ENCODE data around the gene KHDC1. TPM values are rescaled to one million over a fixed set of nuclear protein-coding genes. Genes with fewer than 3 reads are reported as not detected.

KHDC1 gene
- total and polyA plus RNA-seq, 2 experiments from 2014 or later: 8.0 to 17.1 TPM

DNA sequence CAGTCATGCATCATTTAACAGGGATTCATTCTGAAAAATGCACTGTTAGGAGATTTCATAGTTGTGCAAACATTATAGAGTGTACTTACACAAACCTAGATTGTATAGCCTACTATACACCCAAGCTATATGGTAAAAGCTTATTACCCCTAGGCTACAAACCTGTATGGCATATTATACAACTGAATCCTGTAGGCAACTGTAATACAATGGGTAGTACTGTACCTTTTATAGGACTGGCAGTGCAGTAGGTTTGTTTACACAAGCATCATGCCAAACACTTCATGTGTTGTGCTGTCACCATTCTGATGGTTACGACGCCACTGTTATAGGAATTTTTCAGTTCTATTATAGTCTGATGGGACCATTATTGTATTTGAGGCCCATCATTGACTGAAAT lies 39.3 kb upstream of the KHDC1 start:
- H3K9me3 ChIP-seq (ENCODE audit: low read depth): no peaks in the 10 kb centered on the region
- DNase-seq (ENCODE audit: low read depth in 1 of 2, low spot score in 1 of 2): no peak
- H3K27me3 ChIP-seq: no peaks in the 10 kb centered on the region
- no peak overlapping the region for H3K4me3 ChIP-seq
- no peak overlapping the region for H3K27ac ChIP-seq
- no peaks in the 10 kb centered on the region for H3K4me1 ChIP-seq (ENCODE audit: low read depth)
- H3K36me3 ChIP-seq: no peaks in the 10 kb centered on the region
- TF ChIP-seq CTCF (IDR thresholded peaks at IDR 0.05; ENCODE audit: low read depth, low read length): no peak

GRCh38 chr6:73299151-73299971 lies 36.4 kb upstream of the KHDC1 start:
- Histone ChIP-seq H3K4me3 (no peak overlapping the region), H3K4me1 (ENCODE audit: low read depth) (no peaks in the 10 kb centered on the region), H3K9me3 (ENCODE audit: low read depth) (no peaks in the 10 kb centered on the region), H3K27me3 (no peaks in the 10 kb centered on the region), H3K27ac (no peak overlapping the region), H3K36me3 (no peaks in the 10 kb centered on the region)
- peak in 1 of 2 donors; percentile 30 for DNase-seq (ENCODE audit: low read depth in 1 of 2, low spot score in 1 of 2)
- no peak for TF ChIP-seq CTCF (IDR thresholded peaks at IDR 0.05; ENCODE audit: low read depth, low read length)

- no peaks in the 10 kb centered on the region for H3K27me3 ChIP-seq
- peaks cover 2% of the 10 kb centered on the region for H3K36me3 ChIP-seq
- no peak overlapping the region for H3K27ac ChIP-seq
- DNase-seq (ENCODE audit: low read depth in 1 of 2, low spot score in 1 of 2): no peak
- no peaks in the 10 kb centered on the region for H3K9me3 ChIP-seq (ENCODE audit: low read depth)
- no peaks in the 10 kb centered on the region for H3K4me1 ChIP-seq (ENCODE audit: low read depth)
- no peak overlapping the region for H3K4me3 ChIP-seq
- TF ChIP-seq CTCF (IDR thresholded peaks at IDR 0.05; ENCODE audit: low read depth, low read length): no peak
Measured at GRCh38 chr6:73293331-73293730, 30.3 kb upstream of the KHDC1 start.

DNA sequence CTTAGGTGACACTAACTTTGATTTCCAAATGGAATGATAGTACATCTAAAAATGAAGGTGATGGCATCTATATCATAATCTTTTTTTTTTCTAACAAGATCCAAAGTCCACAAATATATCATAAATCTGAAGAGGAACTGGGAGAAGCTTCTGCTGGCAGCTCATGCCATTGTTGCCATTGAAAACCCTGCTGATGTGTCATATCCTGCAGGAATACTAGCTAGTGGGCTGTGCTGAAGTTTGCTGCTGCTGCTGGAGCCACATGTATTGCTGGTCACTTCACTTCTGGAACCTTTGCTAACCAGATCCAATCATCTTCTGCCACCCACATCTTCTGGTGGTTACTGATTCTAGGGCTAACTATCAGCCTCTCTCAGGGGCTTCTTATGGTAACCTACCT lies 27.4 kb upstream of the KHDC1 start:
- Histone ChIP-seq H3K4me3 (no peak overlapping the region), H3K27ac (no peak overlapping the region), H3K4me1 (ENCODE audit: low read depth) (no peaks in the 10 kb centered on the region), H3K27me3 (no peaks in the 10 kb centered on the region), H3K9me3 (ENCODE audit: low read depth) (no peaks in the 10 kb centered on the region), H3K36me3 (peaks cover 2% of the 10 kb centered on the region)
- no peak for DNase-seq (ENCODE audit: low read depth in 1 of 2, low spot score in 1 of 2)
- TF ChIP-seq CTCF (IDR thresholded peaks at IDR 0.05; ENCODE audit: low read depth, low read length): no peak

GRCh38 chr6:73286752-73287151 lies 23.8 kb upstream of the KHDC1 start:
- no peak overlapping the region for H3K4me3 ChIP-seq
- H3K4me1 ChIP-seq (ENCODE audit: low read depth): no peaks in the 10 kb centered on the region
- H3K27me3 ChIP-seq: no peaks in the 10 kb centered on the region
- H3K9me3 ChIP-seq (ENCODE audit: low read depth): no peaks in the 10 kb centered on the region
- DNase-seq (ENCODE audit: low read depth in 1 of 2, low spot score in 1 of 2): no peak
- no peak overlapping the region for H3K27ac ChIP-seq
- H3K36me3 ChIP-seq: peaks cover 2% of the 10 kb centered on the region
- TF ChIP-seq CTCF (IDR thresholded peaks at IDR 0.05; ENCODE audit: low read depth, low read length): no peak
